COLO829 (cell line): ENCODE measurements around the gene SRSF1.
A peak's percentile ranks its signal among the peaks of the same experiment; 100 is the strongest.

Experiments
- DNase-seq: peaks from one replicate; pipeline ENCODE4 v3.0.0; 2012; ENCODE audit warnings: low spot score

Gene SRSF1

DNA sequence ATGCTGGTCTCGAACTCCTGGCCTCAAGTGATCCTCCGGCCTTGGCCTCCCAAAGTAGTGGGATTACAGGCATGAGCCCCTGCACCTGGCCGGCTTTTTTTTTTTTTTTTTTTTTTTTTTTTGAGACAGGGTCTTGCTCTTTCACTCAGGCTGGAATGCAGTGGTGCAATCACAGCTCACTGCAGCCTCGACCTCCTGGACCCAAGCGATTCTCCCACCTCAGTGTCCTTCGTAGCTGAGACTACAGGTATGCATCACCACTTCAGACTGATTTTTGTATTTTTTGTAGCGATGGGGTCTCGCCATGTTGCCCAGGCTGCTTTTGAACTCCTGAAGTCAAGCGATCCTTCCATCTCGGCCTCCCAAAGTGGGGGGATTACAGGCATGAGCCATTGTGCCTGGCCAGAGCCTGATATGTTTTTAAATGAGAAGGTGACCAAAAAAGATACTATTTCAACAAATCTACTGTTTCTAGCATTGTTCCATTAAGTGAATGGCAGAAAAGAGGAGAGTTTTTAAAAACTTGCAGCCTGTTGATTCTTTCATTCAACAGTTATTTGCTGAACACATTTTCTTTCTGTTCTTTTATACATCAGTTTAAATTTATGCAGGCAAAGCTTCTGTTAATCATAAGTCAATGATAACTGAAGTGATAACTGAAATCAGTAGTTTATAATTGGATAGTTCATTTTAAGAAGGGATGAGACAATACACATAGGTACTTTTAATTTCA, 3.2 kb upstream of the SRSF1 start:
- no peak for DNase-seq

DNA sequence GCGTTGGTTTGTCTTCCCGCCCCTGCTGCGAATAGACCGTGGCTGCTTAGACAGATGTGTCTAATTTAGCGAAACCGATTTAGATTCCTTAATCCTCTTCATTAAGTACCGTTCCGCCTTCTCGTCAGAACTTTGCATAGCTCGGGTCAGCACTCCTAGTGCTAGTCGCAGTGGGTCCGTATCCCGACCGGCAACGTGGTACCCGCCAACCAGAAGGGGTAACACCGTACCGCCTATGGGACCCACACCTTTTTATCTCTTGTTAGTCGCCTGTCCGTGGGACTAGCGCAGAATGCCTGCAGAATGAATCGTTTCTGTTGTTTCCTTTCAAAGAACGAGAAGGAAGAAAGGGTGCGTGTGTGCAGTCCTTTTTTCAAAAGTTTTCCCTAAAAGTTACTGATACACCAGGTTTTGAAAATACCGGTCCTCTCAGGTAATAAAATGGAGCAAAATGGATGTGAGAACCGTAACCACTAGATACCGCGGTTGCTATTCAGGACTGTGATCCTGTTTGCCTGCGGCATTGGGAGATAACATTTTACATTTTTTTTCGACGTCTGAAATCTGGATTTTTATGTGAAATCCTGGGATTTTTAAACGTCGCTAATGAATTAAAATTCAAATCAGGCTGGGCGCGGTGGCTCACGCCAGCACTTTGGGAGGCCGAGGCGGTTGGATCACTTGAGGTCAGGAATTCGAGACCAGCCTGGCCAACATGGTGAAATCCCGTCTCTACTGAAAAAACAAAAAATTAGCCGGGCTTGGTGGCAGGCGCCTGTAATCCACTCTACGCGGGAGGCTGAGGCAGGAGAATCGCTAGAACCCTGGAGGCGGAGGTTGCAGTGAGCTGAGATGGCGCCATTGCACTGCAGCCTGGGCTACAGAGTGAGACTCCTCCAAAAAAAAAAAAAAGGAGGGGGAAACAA, 998 bp upstream of the SRSF1 start:
- DNase-seq, result no peak

DNA sequence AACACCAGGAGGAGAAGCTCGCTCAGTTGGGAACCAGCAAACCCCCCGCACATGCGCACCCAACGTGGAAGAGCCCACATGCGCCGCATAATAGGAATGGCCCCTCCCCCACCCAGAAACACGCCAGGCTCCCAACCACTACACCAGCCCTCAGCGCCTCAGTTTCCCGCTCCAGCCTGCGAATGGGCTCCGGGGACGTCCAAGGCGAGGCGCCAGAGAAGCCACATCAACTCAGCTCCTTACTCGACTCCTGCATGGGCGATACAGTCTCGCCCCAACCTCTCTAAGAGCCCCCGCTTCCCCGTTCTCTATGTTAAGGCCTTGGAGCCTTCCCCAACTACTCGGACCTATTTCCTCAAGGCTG, 504 bp downstream of the SRSF1 start:
- peak; percentile 65 for DNase-seq

DNA sequence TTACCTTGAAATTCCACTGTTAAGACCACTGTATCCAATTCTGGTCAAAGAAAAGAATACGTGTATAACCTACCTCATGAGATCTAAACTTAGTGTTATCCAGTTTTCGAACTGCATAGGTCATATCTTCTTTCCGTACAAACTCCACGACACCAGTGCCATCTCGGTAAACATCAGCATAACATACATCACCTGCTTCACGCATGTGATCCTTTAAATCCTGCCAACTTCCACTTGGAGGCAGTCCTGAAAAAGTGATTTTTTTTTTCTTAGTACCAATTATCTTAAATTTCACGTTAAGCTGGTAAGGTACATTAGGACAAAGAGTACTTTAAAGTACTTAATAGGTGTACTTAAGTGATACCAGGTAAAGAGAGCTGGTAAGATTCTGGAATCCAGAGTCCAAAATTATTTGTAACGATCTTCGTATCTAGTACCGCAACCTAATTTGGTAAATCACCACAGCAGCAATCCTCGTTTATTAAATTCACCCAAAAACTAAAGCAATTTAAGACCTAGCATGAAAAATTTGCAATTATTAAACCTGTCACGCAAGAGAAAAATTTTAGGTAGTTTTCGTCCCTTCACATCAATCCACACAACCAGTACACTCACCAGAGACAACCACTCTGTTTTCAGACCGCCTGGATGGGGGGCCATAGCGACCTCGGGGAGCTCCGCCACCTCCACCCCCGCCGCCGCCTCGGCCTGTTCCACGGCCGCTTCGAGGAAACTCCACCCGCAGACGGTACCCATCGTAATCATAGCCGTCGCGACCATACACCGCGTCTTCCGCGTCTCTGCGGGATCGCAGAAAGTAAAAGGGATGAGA, 1.1 kb downstream of the SRSF1 start:
- no peak for DNase-seq

GRCh38 chr17:58005031-58005727, 1.9 kb downstream of the SRSF1 start:
- no peak for DNase-seq

DNA sequence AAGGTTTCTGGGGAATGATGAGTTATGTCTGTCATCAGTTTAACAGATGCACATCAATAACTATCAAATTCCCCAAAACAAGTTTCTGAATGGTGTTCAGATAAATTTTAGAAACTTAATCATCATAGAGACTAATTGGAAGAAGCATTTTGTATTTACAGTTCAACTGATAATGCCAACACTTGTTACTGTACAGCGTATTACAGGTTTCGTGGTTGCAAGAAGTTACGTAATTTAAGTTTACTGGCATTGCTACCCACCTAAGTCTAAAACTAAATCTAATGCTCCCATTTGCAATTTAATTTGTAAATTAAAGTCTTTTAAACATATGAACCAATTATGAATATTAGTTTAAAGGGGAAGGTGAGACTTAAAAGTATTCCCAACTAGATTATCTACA, 3.0 kb downstream of the SRSF1 start:
- no peak for DNase-seq

GRCh38 chr17:58002973-58003372, 4.1 kb downstream of the SRSF1 start:
- DNase-seq, result no peak

DNA sequence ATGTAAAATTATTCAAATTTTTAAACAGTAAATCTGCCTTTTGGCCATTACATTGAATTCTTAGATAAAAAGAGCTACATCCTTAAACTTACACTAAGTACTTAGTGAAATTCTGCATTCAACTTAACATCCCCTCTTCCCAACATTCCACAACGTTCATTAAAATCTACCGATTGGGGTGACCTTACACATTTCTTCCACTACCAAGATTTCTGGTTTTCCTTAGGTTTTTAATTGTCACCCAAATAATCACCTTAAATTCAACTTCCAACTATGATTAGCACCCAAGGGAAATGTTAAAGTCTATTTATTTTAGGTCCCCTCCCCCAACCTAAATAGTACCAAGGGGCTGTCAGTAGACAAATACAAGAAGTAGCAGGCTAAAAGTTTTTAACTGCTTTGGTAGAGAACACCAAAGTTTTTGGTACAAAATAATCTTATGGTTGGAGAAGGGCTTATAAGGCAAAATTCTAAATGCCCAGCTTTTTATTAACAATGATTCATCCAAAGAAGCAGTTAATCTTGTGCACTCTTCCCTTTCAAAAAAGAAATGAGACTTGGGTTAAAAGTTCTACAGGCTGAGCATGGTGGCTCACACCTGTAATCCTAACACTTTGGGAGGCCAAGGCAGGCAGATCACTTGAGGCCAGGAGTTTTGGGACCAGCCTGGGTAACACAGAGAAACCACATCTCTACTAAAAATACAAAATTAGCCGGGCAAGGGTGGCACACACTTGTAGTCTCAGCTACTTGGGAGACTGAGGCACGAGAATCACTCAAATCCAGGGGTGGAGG, 4.7 kb downstream of the SRSF1 start:
- DNase-seq, result no peak

DNA sequence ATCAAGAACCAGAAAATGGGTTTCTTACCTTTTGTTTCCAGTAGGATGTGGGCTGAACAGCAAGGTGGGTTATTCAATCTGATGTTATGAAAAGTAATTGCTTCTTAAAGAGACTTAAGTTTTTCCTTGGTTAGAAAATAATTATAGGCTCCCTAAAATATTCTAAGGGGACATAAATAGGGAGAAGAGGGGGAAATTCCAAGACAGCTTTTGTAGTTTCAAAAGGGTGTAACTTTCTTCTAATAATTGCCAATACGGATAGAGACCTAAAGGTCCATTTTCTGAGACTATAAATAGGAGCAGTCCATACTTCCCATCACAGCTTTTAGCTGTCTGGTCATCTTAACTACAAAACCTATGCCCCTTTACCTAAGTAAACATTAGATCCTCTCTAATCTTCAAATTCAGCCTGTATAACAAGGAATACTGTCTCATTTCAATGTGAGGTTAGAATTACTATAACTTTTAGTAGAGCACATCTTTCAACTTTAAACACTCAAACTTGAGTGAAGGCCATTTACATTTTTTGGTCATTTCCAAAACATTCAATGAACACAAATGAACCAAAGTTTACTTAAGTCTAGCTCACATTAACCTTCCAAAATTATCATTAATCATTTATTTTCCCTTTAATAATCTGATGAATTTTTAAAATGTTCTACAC, 5.5 kb downstream of the SRSF1 start:
- no peak for DNase-seq

DNA sequence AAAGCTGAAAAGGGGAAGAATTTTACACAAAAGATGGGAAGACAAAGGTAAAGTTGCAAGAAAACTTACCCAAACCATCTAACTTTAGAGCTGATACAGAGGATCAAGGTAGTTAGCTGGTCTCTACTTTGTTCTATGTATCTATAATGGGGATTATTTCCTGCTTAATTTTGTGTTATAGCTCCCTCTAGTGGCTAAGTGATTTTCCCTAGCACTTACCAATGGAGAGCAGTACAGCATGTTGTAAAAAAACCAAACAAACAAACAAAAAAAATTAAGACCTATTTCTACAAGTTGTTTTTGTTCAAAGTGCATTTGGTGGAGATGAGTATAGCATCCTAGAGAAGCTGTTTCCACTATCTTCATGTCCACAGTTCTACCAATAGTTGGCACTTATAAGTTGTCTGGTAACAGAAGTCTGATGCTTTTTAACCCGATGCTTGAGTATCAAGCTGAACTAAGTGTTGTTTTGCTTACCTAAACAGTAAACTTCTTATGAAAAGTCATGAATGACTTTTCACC, 7.5 kb downstream of the SRSF1 start:
- no peak for DNase-seq

DNA sequence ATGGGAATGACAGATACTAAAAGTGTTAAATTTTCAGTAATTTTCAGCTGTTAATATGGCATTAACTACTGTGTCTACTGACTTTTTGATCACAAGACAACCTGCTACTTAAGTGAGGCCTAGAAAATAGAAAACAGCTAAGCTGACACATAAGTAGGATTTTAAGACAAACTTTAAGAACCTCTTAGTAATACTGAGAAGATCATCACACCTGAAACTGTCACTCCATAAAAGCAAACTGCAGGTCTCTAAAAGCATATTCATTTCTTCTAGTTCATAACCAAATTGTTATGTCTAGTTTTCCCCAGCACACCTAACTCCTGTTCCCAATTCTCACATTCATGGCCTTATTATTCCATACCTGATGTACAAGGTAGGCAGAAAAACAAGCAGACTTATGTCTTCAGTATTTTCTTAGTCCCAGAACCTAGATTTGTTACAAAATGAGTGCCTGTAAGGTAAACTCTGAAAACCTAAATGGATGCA, 8.0 kb downstream of the SRSF1 start:
- DNase-seq, result no peak

DNA sequence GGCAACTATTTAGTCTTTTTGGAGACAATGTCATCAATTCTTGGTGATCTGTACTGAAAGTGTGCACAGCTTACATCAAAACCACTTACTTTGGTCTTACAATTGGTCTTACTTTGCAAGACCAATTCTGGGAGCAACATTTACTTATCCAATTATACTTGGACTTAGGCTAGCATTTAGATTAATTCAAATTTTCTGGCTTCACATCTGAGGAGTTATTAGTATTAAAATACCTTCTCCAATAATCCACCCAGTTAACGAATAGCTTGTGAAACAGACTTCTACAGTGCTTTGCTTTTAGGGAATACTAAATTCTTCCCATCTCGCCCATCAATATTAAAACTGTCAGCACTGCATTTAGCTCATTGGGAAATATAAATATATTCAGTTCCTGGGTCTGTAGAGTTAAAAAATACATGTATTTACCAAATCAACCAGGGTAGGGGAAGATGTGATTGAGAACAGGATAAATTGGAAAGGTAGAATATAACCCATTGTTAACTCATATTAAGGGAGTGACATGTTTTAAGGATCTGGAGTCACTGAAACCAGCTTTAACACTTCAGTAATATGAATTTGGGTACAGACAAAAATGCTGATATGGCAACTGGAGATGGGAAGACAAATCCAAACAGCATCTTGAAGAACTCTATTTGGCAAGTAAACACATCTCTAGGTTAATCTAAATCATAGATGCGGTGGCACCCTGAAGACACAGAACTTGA, 9.8 kb downstream of the SRSF1 start:
- no peak for DNase-seq

DNA sequence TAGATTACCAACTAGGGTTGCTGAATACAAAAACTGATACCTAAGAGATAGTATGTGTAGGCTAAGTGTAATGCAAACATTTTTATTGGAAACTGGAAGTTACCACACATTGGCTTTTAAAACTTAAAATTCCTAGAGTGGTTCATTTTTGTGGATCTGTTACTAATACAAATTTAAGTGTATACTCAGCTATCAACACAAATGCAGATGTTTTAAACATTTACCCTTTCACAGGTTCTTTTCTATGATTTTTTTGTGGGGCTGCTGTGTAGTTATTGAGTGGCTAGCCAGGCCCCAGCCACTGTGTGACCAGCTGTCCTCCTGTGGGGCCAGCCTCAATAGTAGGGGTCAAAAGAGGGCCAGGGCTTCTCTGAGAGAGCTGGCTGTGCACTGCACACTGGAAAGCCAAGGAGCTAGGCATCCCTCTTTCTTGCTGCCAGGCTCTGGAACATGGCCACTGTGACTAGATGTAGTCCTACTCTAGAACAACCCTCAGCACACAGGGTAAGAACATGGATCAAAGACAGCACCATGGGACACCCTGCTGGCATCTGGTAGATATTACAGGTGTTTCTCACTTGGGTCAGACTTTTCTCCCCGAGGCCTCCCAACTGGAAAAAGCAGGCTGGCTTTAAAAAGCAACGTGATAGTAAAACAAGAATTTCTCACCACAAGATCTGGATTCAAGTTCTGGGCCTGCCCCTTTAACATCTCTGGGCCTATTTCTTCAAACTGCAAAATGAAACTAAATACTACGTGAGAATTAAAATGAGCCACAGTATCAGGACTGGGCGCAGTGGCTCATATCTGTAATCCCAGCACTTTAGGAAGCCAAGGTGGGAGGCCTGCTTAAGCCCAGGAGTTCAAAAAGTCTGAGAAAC, 11.7 kb downstream of the SRSF1 start:
- peak; percentile 79 for DNase-seq

- DNase-seq, result no peak
These were observed 12.6 kb downstream of the SRSF1 start for GRCh38 chr17:57994436-57994835.

- no peak for DNase-seq
These were observed 13.3 kb downstream of the SRSF1 start for GRCh38 chr17:57993471-57994365.

DNA sequence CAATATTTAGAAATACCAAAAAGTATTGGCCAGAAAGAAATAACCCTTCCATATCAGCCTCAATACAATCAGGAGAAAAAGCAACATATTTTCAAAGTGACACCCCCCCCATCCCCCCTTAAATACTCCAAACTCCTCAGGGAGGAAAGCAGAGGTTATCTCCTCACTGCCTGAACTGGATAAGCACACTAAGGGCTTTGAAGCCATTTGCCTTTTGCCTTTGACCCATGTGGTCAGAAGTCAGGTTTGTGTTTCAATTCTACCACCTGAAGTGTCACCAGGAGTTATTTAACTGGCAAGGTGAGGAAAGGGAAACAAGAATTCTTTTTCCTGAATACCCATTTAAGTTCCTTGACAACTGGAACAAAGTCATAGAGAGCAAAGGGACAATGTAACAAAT, 15.5 kb downstream of the SRSF1 start:
- no peak for DNase-seq

GRCh38 chr17:57990037-57990436, 17.0 kb downstream of the SRSF1 start:
- no peak for DNase-seq
